DOHH2 (cell line): Measurements from ENCODE around the gene SCRN2.

Experiments used
- CTCF ChIP-seq: fragments of 200-600 bp; sonication (generic); IDR thresholded peaks from one replicate; pipeline ENCODE4 v1.5.1; 2014; ENCODE audit warnings: antibody characterized with exemption, mild to moderate bottlenecking, low read depth, low read length; ENCODE audit not compliant: poor library complexity, severe bottlenecking
- EZH2phosphoT487 ChIP-seq: fragments of 200-600 bp; sonication (generic); IDR thresholded peaks from 2 replicates; pipeline ENCODE4 v1.6.1; 2017; ENCODE audit warnings: borderline replicate concordance, mild to moderate bottlenecking, antibody characterized with exemption, low read length, moderate library complexity, mixed read lengths

GRCh38 chr17:47879028-47879585, 38.0 kb upstream of the SCRN2 start:
- TF ChIP-seq CTCF (no peak), EZH2phosphoT487 (no peak)
